Bronchial epithelial cell (primary cell): ENCODE measurements around the gene CRTC3. TPM values are rescaled to one million over a fixed set of nuclear protein-coding genes. Genes with fewer than 3 reads are reported as not detected.
A peak's percentile ranks its signal among the peaks of the same experiment; 100 is the strongest.

ENCODE experiments used
- DNase-seq: peaks from one replicate; pipeline ENCODE4 v3.0.0-alpha.2; 2010; ENCODE audit warnings: low read depth
- FAIRE-seq: peaks from 2 replicates; lab custom pipeline; 2011; peaks lifted over from hg19 to GRCh38; lab: Jason Lieb, UNC
- H3K27me3 ChIP-seq: 2 replicates; pipeline ENCODE4 v1.5.1; 2011; ENCODE audit warnings: low read length; ENCODE audit not compliant: control insufficient read depth, insufficient read depth
- H3K36me3 ChIP-seq: 2 replicates; pipeline ENCODE4 v1.5.1; 2011; ENCODE audit warnings: low read length; ENCODE audit not compliant: control insufficient read depth, insufficient read depth
- H3K4me3 ChIP-seq: 2 replicates; pipeline ENCODE4 v1.5.1; 2011; ENCODE audit warnings: mild to moderate bottlenecking, low read depth, low read length, control low read depth
- total RNA-seq: library from RNA; depleted of rRNA; stranded (reverse); fragments of >200 nt; gene quantifications from 2 replicates; pipeline ENCODE4 v1.2.1, GENCODE V29; 2014
- TF ChIP-seq, protein P1 (sequence below): IDR thresholded peaks from 2 replicates; pipeline ENCODE4 v1.5.1; 2011; ENCODE audit warnings: mild to moderate bottlenecking, moderate library complexity, low read length, control low read depth, inconsistent platforms; ENCODE audit not compliant: insufficient read depth, severe bottlenecking

Gene CRTC3
- total RNA-seq, 1 donor from 2014 or later = 5.8 TPM

DNA sequence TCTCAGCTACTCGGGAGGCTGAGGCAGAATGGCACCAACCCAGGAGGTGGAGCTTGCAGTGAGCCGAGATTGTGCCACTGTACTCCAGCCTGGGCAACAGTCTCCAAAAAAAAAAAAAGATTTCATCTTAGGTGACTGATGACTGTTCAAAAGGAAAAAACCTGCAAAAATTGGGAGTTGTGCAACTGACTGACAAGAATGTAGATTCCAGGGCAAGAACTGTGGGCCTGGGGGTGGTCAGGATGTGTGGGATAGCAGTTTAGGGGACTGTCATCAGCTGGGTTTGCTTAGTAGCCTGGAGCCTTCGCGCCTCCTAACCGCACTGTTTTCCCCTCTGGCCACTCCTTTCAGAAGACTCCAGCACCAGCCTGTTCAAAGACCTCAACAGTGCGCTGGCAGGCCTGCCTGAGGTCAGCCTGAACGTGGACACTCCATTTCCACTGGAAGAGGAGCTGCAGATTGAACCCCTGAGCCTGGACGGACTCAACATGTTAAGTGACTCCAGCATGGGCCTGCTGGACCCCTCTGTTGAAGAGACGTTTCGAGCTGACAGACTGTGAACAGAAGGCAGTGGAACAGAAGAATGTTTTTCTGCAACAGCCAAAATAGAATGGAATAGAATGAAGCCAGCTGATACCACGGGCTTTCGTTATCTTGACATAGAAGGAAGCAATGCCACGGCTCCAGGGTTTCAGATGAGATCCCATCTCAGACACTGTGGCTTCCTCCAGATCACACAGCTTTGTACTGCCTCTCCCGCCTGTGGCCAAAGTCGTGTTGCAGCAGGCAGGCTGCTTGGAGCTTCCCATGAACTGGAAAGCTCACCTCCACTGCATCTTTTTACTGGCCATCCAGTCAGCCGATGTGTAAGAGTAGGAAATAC is 112.1 kb downstream of the CRTC3 start:
- H3K36me3 ChIP-seq = peaks cover 15% of the 10 kb centered on the region
- H3K4me3 ChIP-seq = no peak overlapping the region
- DNase-seq (no peak), FAIRE-seq (no peak)
- no peaks in the 10 kb centered on the region for H3K27me3 ChIP-seq
- TF ChIP-seq, protein P1, sequence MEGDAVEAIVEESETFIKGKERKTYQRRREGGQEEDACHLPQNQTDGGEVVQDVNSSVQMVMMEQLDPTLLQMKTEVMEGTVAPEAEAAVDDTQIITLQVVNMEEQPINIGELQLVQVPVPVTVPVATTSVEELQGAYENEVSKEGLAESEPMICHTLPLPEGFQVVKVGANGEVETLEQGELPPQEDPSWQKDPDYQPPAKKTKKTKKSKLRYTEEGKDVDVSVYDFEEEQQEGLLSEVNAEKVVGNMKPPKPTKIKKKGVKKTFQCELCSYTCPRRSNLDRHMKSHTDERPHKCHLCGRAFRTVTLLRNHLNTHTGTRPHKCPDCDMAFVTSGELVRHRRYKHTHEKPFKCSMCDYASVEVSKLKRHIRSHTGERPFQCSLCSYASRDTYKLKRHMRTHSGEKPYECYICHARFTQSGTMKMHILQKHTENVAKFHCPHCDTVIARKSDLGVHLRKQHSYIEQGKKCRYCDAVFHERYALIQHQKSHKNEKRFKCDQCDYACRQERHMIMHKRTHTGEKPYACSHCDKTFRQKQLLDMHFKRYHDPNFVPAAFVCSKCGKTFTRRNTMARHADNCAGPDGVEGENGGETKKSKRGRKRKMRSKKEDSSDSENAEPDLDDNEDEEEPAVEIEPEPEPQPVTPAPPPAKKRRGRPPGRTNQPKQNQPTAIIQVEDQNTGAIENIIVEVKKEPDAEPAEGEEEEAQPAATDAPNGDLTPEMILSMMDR = no peak

DNA sequence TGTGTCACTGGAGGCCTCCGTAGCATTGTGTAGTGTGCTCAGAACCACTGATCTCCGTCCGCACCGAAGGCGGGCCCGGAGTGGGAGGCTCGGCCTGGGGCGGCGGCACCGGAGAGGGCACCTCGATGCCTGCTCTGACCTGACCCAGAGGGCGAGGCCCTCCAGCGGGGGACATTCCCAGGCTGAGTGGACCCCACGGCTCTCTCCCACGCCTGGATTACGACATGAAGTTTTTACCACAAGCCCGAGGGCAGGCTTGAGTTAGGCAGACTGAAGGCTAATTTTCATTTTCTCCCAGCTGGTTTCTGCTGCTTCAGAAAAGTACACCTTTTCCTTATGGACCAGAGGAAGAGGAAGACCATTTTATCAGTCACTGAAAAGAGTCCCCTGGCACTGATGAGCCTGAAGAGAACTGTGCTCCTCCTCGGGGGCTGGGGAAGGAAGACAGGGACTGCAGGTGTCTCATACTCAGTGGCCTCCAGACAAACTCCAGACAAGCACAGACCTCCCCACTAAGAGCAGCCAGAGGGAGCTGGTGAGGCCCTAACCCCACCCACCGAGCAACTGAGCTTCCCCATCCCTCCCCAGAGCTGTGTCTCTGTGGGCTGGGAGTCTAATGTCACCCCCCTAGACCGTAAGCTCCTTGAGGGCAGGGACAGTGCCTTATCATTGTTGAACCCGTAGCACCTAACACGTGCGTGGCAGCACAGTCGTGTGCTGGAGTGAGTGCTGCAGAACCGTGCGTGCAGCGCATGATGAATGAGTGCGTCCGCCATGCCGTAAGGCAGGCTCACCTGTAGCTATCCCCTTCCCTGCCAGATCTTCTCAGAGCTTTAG is 113.0 kb downstream of the CRTC3 start:
- TF ChIP-seq, protein P1 = peak; percentile 11
- no peak overlapping the region for H3K4me3 ChIP-seq
- FAIRE-seq (no peak), DNase-seq (no peak)
- H3K27me3 ChIP-seq = no peaks in the 10 kb centered on the region
- H3K36me3 ChIP-seq = peaks cover 14% of the 10 kb centered on the region

DNA sequence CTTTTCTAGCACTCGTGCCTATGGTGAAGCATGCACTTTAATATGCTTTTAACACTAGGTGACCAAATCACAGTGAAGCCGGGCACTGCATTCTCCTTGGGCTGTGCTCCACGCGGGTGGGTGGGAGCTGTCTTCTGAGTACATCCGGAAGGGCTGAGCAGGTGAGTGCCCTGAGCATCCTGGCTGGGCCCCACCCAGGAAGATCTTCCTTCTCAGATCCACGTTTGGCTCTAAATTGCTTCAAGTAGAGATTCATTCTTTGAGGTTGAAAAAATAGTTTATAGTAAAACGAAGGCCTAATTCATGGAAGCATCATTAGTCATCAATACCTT is 113.5 kb downstream of the CRTC3 start:
- no peak for FAIRE-seq
- Histone ChIP-seq H3K4me3 (no peak overlapping the region), H3K27me3 (no peaks in the 10 kb centered on the region), H3K36me3 (peaks cover 14% of the 10 kb centered on the region)
- no peak for DNase-seq
- TF ChIP-seq, protein P1 = no peak

DNA sequence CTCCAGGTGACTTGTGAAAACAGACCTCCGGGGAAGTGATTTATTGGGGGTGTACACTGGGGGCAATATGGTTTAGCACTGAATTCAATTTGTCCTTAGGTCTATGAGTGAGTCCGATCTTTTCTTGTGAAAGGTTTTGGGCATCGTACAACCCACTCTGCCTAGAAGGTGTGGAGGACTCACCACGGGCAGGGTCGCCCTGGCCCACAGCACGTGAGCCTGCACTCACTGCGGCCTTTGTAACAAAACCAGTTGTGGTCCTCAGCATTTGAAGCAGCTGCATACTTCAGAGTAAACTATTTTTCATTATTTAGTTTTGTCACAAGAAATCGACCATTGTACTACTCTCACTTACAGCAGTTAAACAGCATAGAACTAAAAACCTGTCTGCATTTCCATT is 114.8 kb downstream of the CRTC3 start:
- Histone ChIP-seq H3K27me3 (no peaks in the 10 kb centered on the region), H3K4me3 (no peak overlapping the region), H3K36me3 (peaks cover 14% of the 10 kb centered on the region)
- FAIRE-seq (no peak), DNase-seq (no peak)
- TF ChIP-seq, protein P1 = no peak

DNA sequence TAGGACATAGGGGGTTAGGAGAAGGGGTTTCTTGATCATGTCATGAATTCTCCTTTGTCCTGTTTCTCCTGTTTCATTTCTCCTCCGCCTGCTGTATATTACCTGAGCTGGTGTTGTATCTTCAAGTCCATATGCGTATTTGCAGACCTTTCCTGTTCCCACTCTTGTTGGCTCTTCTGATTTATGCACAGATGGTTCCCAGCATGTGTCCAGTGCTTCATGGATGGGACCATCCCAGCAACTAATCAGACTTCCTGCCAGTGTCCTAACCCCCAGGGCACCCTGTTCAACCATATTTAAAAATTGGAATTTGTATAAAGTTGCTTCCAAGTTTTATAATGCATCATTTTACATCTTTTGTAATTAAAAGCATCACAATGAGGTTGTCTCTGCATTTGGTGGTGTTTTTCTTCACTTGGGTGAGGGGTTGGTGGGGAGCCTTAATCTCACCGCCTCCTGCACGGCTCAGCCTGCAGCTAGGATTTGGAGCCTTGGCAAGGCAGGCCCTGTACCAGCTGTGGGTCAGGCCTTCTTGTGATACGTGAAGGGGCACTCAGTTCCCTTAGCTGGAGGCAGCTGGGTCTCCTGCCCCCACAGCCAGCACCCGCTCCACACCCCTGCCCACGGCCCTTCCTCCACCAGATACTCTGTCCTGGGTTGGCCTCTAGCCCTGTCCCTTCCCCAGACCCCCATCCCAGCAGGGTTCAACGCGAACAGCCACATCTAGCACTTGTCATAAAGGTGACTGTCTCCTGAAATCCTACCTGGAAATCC is 115.4 kb downstream of the CRTC3 start:
- Histone ChIP-seq H3K4me3 (no peak overlapping the region), H3K36me3 (peaks cover 14% of the 10 kb centered on the region), H3K27me3 (no peaks in the 10 kb centered on the region)
- FAIRE-seq (no peak), DNase-seq (no peak)
- TF ChIP-seq, protein P1 = no peak
